Nephron progenitor cell (in vitro differentiated cells): Measurements from ENCODE around the gene SLC26A9.

Experiments
- DNase-seq: peaks from one replicate; pipeline ENCODE4 v3.0.0; 2021
- H3K27ac Mint-ChIP-seq: 2 replicates; pipeline ENCODE4 v1.8.0; 2021; ENCODE audit warnings: mild to moderate bottlenecking, moderate library complexity, mixed read lengths
- H3K27me3 Mint-ChIP-seq: 2 replicates; pipeline ENCODE4 v1.8.0; 2021; ENCODE audit warnings: mild to moderate bottlenecking, low read depth, mixed read lengths; ENCODE audit not compliant: poor library complexity
- H3K36me3 Mint-ChIP-seq: 2 replicates; pipeline ENCODE4 v1.8.0; 2021; ENCODE audit warnings: low read depth, mixed read lengths
- H3K4me1 Mint-ChIP-seq: 2 replicates; pipeline ENCODE4 v1.8.0; 2021; ENCODE audit warnings: mixed read lengths
- H3K4me3 Mint-ChIP-seq: 2 replicates; pipeline ENCODE4 v1.8.0; 2021; ENCODE audit warnings: mild to moderate bottlenecking, moderate library complexity, mixed read lengths
- H3K9me3 Mint-ChIP-seq: 2 replicates; pipeline ENCODE4 v1.8.0; 2021; ENCODE audit warnings: mild to moderate bottlenecking, moderate library complexity, mixed read lengths
- TF ChIP-seq, protein P1 (sequence below): fragments of 200-600 bp; sonication (generic); IDR thresholded peaks from 2 replicates; pipeline ENCODE4 v1.5.0; 2021; ENCODE audit warnings: antibody characterized with exemption

SLC26A9 gene

DNA sequence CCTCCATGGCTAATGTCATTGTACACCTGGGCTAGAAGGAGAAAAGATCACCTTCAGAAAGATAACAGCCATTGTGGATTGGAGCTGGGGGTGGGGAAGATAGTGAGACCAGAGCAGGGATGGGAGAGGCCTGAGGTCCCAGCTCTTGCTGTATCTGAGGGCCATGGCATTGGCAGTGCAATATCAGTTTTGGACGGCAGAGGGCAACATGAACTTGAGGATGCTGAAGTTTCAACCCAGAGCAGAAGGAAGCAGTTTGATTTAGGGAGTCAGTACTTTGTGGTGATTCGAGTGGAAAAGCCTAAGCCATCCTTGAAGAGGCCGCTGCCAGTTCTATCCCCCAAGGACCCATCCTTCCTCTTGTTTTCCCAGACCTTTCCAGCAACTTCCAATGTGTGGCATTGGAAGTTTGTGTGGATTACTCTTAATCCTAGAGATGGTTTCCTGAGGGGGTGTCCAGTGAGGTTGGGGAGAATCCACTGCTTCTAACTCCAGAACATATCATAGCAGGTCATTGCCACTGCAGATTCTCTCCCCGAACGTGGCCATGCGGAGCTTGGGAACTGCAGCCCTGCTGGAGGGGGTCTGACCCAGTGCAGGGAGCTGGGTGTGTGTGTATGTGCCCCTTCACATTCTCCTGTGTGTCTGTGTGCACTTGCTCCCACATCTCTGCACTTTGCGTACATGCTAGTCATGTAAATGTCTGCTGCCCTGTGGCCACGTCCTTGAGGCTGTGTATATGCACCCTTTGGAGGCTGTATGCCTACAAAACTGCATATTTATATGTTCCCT is 24.1 kb downstream of the SLC26A9 start:
- Mint-ChIP-seq H3K4me1 (peaks cover 35% of the 10 kb centered on the region), H3K4me3 (no peak overlapping the region), H3K27ac (no peak overlapping the region)

GRCh38 chr1:205917466-205918238 is 25.6 kb downstream of the SLC26A9 start:
- Mint-ChIP-seq H3K27ac (no peak overlapping the region), H3K4me1 (peaks cover 36% of the 10 kb centered on the region), H3K36me3 (no peaks in the 10 kb centered on the region), H3K4me3 (no peak overlapping the region), H3K27me3 (peaks cover 17% of the 10 kb centered on the region), H3K9me3 (no peaks in the 10 kb centered on the region)
- TF ChIP-seq, protein P1, sequence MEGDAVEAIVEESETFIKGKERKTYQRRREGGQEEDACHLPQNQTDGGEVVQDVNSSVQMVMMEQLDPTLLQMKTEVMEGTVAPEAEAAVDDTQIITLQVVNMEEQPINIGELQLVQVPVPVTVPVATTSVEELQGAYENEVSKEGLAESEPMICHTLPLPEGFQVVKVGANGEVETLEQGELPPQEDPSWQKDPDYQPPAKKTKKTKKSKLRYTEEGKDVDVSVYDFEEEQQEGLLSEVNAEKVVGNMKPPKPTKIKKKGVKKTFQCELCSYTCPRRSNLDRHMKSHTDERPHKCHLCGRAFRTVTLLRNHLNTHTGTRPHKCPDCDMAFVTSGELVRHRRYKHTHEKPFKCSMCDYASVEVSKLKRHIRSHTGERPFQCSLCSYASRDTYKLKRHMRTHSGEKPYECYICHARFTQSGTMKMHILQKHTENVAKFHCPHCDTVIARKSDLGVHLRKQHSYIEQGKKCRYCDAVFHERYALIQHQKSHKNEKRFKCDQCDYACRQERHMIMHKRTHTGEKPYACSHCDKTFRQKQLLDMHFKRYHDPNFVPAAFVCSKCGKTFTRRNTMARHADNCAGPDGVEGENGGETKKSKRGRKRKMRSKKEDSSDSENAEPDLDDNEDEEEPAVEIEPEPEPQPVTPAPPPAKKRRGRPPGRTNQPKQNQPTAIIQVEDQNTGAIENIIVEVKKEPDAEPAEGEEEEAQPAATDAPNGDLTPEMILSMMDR = no peak
- no peak for DNase-seq

More for the DNA sequence above, 24.1 kb downstream of the SLC26A9 start:
- H3K9me3 Mint-ChIP-seq = no peaks in the 10 kb centered on the region
- TF ChIP-seq, protein P1 = peak; percentile 83
- H3K27me3 Mint-ChIP-seq = peaks cover 17% of the 10 kb centered on the region
- peak; percentile 81 for DNase-seq
- no peaks in the 10 kb centered on the region for H3K36me3 Mint-ChIP-seq

- Mint-ChIP-seq H3K27me3 (peaks cover 14% of the 10 kb centered on the region), H3K4me3 (no peak overlapping the region), H3K27ac (no peak overlapping the region), H3K36me3 (no peaks in the 10 kb centered on the region), H3K4me1 (peaks cover 36% of the 10 kb centered on the region), H3K9me3 (no peaks in the 10 kb centered on the region)
- DNase-seq = no peak
- TF ChIP-seq, protein P1 = no peak
These were observed 26.7 kb downstream of the SLC26A9 start for GRCh38 chr1:205916541-205916940.

GRCh38 chr1:205915354-205915990 is 27.8 kb downstream of the SLC26A9 start:
- Mint-ChIP-seq H3K9me3 (no peaks in the 10 kb centered on the region), H3K27me3 (peaks cover 18% of the 10 kb centered on the region), H3K4me3 (no peak overlapping the region), H3K4me1 (peaks cover 31% of the 10 kb centered on the region), H3K27ac (peak overlapping the region; percentile 68), H3K36me3 (no peaks in the 10 kb centered on the region)
- DNase-seq = no peak
- TF ChIP-seq, protein P1 = no peak

GRCh38 chr1:205914730-205915129 is 28.5 kb downstream of the SLC26A9 start:
- H3K36me3 Mint-ChIP-seq = no peaks in the 10 kb centered on the region
- no peak overlapping the region for H3K27ac Mint-ChIP-seq
- H3K4me3 Mint-ChIP-seq = no peak overlapping the region
- DNase-seq = no peak
- TF ChIP-seq, protein P1 = no peak
- no peaks in the 10 kb centered on the region for H3K9me3 Mint-ChIP-seq
- peaks cover 18% of the 10 kb centered on the region for H3K27me3 Mint-ChIP-seq
- H3K4me1 Mint-ChIP-seq = peaks cover 25% of the 10 kb centered on the region
